Stimulated activated CD4-positive, alpha-beta T cell treated with anti-CD3 and anti-CD28 coated beads, TNF-alpha, amount 100 ng/mL, for 1 hour (primary cell): ENCODE results near the gene TUBA1C.
A peak's percentile ranks its signal among the peaks of the same experiment; 100 is the strongest.
"Not testable (repeated sequence)": the region's sequence is repeated elsewhere in the genome, so short reads cannot be mapped to it uniquely, and the experiment has no call there.

Source experiments
- DNase-seq, 3 donors: peaks; one replicate each; pipeline ENCODE4 v3.0.0-alpha.2; 2020; ENCODE audit warnings: low read depth in 3 of 3, low spot score in 1 of 3

Gene TUBA1C

GRCh38 chr12:49305762-49306510 is 41.1 kb downstream of the TUBA1C start:
- no peak for DNase-seq

GRCh38 chr12:49309386-49309785 is 44.5 kb downstream of the TUBA1C start:
- DNase-seq: no peak

- DNase-seq: not testable (repeated sequence)
These were observed 45.6 kb downstream of the TUBA1C start for GRCh38 chr12:49310451-49311000.

- no peak for DNase-seq
These were observed 49.9 kb downstream of the TUBA1C start for GRCh38 chr12:49314811-49315210.

GRCh38 chr12:49317118-49317517 is 52.2 kb downstream of the TUBA1C start:
- not testable (repeated sequence) for DNase-seq

GRCh38 chr12:49320411-49321103 is 55.7 kb downstream of the TUBA1C start:
- not testable (repeated sequence) for DNase-seq

- no peak for DNase-seq
These were observed 57.5 kb downstream of the TUBA1C start for GRCh38 chr12:49322367-49322707.

- peak; percentile 85 to 92 (median 91) for DNase-seq
These were observed 58.0 kb downstream of the TUBA1C start, which contains the start of gene TROAP for GRCh38 chr12:49322708-49323523. Gene TROAP, plus strand, starts transcription at chr12:49323255. Its CDS starts 354 bp downstream, at chr12:49323609.

GRCh38 chr12:49323524-49324097 is 58.7 kb downstream of the TUBA1C start:
- DNase-seq: no peak
